HUES48 (cell line): ENCODE results near the gene VHLL.

ENCODE experiments used
- H3K27ac ChIP-seq: one replicate; pipeline ENCODE4 v1.7.0; 2013; ENCODE audit warnings: low read depth, low read length, inconsistent platforms
- H3K27me3 ChIP-seq: 2 replicates; pipeline ENCODE4 v1.6.1; 2013; ENCODE audit warnings: mild to moderate bottlenecking, low read length; ENCODE audit not compliant: control insufficient read depth, insufficient read depth
- H3K36me3 ChIP-seq: 2 replicates; pipeline ENCODE4 v1.6.1; 2013; ENCODE audit warnings: low read length; ENCODE audit not compliant: control insufficient read depth, insufficient read depth
- H3K4me1 ChIP-seq: 2 replicates; pipeline ENCODE4 v1.6.1; 2013; ENCODE audit warnings: mild to moderate bottlenecking, low read length; ENCODE audit not compliant: control insufficient read depth, insufficient read depth
- H3K4me3 ChIP-seq: 2 replicates; pipeline ENCODE4 v1.5.1; 2013; ENCODE audit warnings: mild to moderate bottlenecking, low read depth, low read length
- H3K9ac ChIP-seq: 2 replicates; pipeline ENCODE4 v1.6.1; 2013; ENCODE audit warnings: mild to moderate bottlenecking, low read depth, low read length, moderate library complexity
- H3K9me3 ChIP-seq: 2 replicates; pipeline ENCODE4 v1.6.1; 2013; ENCODE audit warnings: low read length; ENCODE audit not compliant: control insufficient read depth, insufficient read depth

Gene VHLL

GRCh38 chr1:156279837-156280236 lies 19.3 kb downstream of the VHLL start:
- no peak overlapping the region for H3K4me3 ChIP-seq
- peaks cover 14% of the 10 kb centered on the region for H3K4me1 ChIP-seq
- peaks cover 54% of the 10 kb centered on the region for H3K36me3 ChIP-seq
- H3K9ac ChIP-seq, result no peak overlapping the region
- no peak overlapping the region for H3K27ac ChIP-seq
- H3K27me3 ChIP-seq, result no peaks in the 10 kb centered on the region
- no peaks in the 10 kb centered on the region for H3K9me3 ChIP-seq

- Histone ChIP-seq H3K36me3 (peaks cover 81% of the 10 kb centered on the region), H3K9me3 (no peaks in the 10 kb centered on the region), H3K27me3 (no peaks in the 10 kb centered on the region), H3K4me1 (peaks cover 9% of the 10 kb centered on the region), H3K27ac (no peak overlapping the region), H3K4me3 (no peak overlapping the region), H3K9ac (no peak overlapping the region)
These were observed 22.1 kb downstream of the VHLL start for GRCh38 chr1:156276966-156277381.

GRCh38 chr1:156276532-156276931 lies 22.6 kb downstream of the VHLL start:
- Histone ChIP-seq H3K27me3 (no peaks in the 10 kb centered on the region), H3K9ac (no peak overlapping the region), H3K27ac (no peak overlapping the region), H3K9me3 (no peaks in the 10 kb centered on the region), H3K4me3 (no peak overlapping the region), H3K4me1 (peaks cover 5% of the 10 kb centered on the region), H3K36me3 (peaks cover 85% of the 10 kb centered on the region)

GRCh38 chr1:156270314-156270713 lies 28.8 kb downstream of the VHLL start:
- Histone ChIP-seq H3K27ac (no peak overlapping the region), H3K36me3 (peaks cover 93% of the 10 kb centered on the region), H3K9ac (no peak overlapping the region)

GRCh38 chr1:156268336-156268735 lies 30.8 kb downstream of the VHLL start:
- Histone ChIP-seq H3K27ac (no peak overlapping the region), H3K36me3 (peaks cover 92% of the 10 kb centered on the region), H3K27me3 (no peaks in the 10 kb centered on the region), H3K9ac (no peak overlapping the region), H3K4me1 (no peaks in the 10 kb centered on the region), H3K4me3 (no peak overlapping the region), H3K9me3 (no peaks in the 10 kb centered on the region)

More at GRCh38 chr1:156270314-156270713, 28.8 kb downstream of the VHLL start:
- no peak overlapping the region for H3K4me3 ChIP-seq
- H3K9me3 ChIP-seq, result no peaks in the 10 kb centered on the region
- H3K4me1 ChIP-seq, result no peaks in the 10 kb centered on the region
- no peaks in the 10 kb centered on the region for H3K27me3 ChIP-seq

GRCh38 chr1:156266051-156266450 lies 33.1 kb downstream of the VHLL start:
- no peak overlapping the region for H3K27ac ChIP-seq
- no peaks in the 10 kb centered on the region for H3K9me3 ChIP-seq
- no peaks in the 10 kb centered on the region for H3K27me3 ChIP-seq
- H3K9ac ChIP-seq, result no peak overlapping the region
- H3K36me3 ChIP-seq, result peaks cover 92% of the 10 kb centered on the region
- H3K4me1 ChIP-seq, result no peaks in the 10 kb centered on the region
- no peak overlapping the region for H3K4me3 ChIP-seq

GRCh38 chr1:156263288-156263655 lies 35.8 kb downstream of the VHLL start:
- H3K27ac ChIP-seq, result no peak overlapping the region

GRCh38 chr1:156262461-156263287 lies 36.4 kb downstream of the VHLL start:
- no peak overlapping the region for H3K4me3 ChIP-seq
- no peaks in the 10 kb centered on the region for H3K4me1 ChIP-seq
- no peaks in the 10 kb centered on the region for H3K9me3 ChIP-seq
- H3K27ac ChIP-seq, result no peak overlapping the region
- no peak overlapping the region for H3K9ac ChIP-seq
- no peaks in the 10 kb centered on the region for H3K27me3 ChIP-seq
- peaks cover 96% of the 10 kb centered on the region for H3K36me3 ChIP-seq

More at GRCh38 chr1:156263288-156263655, 35.8 kb downstream of the VHLL start:
- no peaks in the 10 kb centered on the region for H3K9me3 ChIP-seq
- no peaks in the 10 kb centered on the region for H3K27me3 ChIP-seq
- no peaks in the 10 kb centered on the region for H3K4me1 ChIP-seq
- no peak overlapping the region for H3K4me3 ChIP-seq
- peaks cover 96% of the 10 kb centered on the region for H3K36me3 ChIP-seq
- H3K9ac ChIP-seq, result no peak overlapping the region

- no peaks in the 10 kb centered on the region for H3K9me3 ChIP-seq
- H3K27ac ChIP-seq, result no peak overlapping the region
- no peak overlapping the region for H3K9ac ChIP-seq
- H3K27me3 ChIP-seq, result no peaks in the 10 kb centered on the region
- H3K4me1 ChIP-seq, result no peaks in the 10 kb centered on the region
- H3K4me3 ChIP-seq, result no peak overlapping the region
- peaks cover 96% of the 10 kb centered on the region for H3K36me3 ChIP-seq
These were observed 38.2 kb downstream of the VHLL start for GRCh38 chr1:156260896-156261295.

GRCh38 chr1:156259805-156260204 lies 39.3 kb downstream of the VHLL start:
- no peaks in the 10 kb centered on the region for H3K9me3 ChIP-seq
- H3K4me1 ChIP-seq, result no peaks in the 10 kb centered on the region
- H3K27me3 ChIP-seq, result no peaks in the 10 kb centered on the region
- no peak overlapping the region for H3K27ac ChIP-seq
- H3K9ac ChIP-seq, result no peak overlapping the region
- H3K36me3 ChIP-seq, result peaks cover 89% of the 10 kb centered on the region
- H3K4me3 ChIP-seq, result no peak overlapping the region

- Histone ChIP-seq H3K9me3 (no peaks in the 10 kb centered on the region), H3K4me3 (no peak overlapping the region), H3K36me3 (peaks cover 87% of the 10 kb centered on the region), H3K27ac (no peak overlapping the region), H3K27me3 (no peaks in the 10 kb centered on the region), H3K4me1 (no peaks in the 10 kb centered on the region), H3K9ac (no peak overlapping the region)
These were observed 40.2 kb downstream of the VHLL start for GRCh38 chr1:156258859-156259258.
